ENCODE results near the gene RBMS1. TPM values are rescaled to one million over a fixed set of nuclear protein-coding genes. Genes with fewer than 3 reads are reported as not detected.
A peak's percentile ranks its signal among the peaks of the same experiment; 100 is the strongest.

The RBMS1 gene
- total and polyA plus RNA-seq, 7 donors = 4.4 to 91.8 (median 69.2) TPM

DNA sequence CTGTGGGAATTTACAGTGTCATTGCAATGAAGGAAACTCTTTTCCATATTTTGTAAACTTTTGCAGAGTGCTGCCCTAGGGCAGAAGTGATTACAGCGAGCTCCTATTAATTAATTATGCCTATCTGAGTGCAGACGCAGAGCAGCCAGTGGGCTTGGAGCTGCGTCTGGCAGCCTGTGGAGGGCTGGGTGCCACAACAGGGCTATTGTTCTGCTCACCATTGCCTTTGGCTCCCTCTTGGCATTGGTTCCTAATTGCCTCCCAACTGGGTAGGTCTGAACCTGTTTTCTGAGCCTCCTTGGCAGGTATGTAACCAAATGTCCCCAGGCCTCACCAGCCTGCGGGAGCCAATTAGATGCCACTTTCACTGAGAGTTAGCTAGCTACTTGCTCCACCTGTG lies 267.9 kb downstream of the RBMS1 start:
- H3K27ac ChIP-seq = no peak overlapping the region
- H3K4me1 ChIP-seq = peaks cover 0 to 28% (median 13%) of the 10 kb centered on the region in 4 donors
- no peak for DNase-seq
- no peaks in the 10 kb centered on the region for H3K27me3 ChIP-seq
- no peak overlapping the region for H3K4me3 ChIP-seq
- H3K9me3 ChIP-seq = no peaks in the 10 kb centered on the region
- no peaks in the 10 kb centered on the region for H3K36me3 ChIP-seq
- WGBS, 2 donors = 30 to 73% methylated on average over 4 of the region's 4 CpGs
- intact Hi-C loops (cut with DNase I) = no loop called here
- TF ChIP-seq, protein P1, sequence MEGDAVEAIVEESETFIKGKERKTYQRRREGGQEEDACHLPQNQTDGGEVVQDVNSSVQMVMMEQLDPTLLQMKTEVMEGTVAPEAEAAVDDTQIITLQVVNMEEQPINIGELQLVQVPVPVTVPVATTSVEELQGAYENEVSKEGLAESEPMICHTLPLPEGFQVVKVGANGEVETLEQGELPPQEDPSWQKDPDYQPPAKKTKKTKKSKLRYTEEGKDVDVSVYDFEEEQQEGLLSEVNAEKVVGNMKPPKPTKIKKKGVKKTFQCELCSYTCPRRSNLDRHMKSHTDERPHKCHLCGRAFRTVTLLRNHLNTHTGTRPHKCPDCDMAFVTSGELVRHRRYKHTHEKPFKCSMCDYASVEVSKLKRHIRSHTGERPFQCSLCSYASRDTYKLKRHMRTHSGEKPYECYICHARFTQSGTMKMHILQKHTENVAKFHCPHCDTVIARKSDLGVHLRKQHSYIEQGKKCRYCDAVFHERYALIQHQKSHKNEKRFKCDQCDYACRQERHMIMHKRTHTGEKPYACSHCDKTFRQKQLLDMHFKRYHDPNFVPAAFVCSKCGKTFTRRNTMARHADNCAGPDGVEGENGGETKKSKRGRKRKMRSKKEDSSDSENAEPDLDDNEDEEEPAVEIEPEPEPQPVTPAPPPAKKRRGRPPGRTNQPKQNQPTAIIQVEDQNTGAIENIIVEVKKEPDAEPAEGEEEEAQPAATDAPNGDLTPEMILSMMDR (IDR thresholded peaks at IDR 0.05) = no peak
- TF ChIP-seq POLR2AphosphoS5 (IDR thresholded peaks at IDR 0.05) (no peak), POLR2A (IDR thresholded peaks at IDR 0.05) (no peak), EP300 (IDR thresholded peaks at IDR 0.05) (no peak)

DNA sequence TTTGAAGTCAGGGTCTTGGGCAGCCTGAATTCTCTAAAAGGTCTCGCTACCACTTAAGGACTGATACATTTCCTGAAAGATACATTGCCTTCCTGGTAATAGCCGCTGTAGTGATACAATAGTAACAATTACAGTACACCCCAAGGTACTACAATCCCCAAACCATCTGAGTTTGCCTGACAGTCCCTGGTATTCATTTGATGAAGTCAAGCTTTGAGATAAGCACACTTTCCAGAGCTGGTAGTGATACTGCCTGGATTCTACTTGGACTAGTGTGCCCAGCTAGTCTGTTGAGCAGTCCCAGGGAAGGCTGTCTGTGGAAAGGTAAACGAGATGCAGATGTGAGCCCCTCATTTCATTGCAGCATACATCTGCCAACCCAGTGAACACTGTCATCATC lies 269.1 kb downstream of the RBMS1 start:
- intact Hi-C loops (cut with DNase I) = no loop called here
- no peaks in the 10 kb centered on the region for H3K36me3 ChIP-seq
- no peak for DNase-seq
- peak overlapping the region in 1 of 4 donors; percentile 19 for H3K27ac ChIP-seq
- no peak overlapping the region for H3K4me3 ChIP-seq
- H3K9me3 ChIP-seq = no peaks in the 10 kb centered on the region
- TF ChIP-seq POLR2AphosphoS5 (IDR thresholded peaks at IDR 0.05) (no peak), POLR2A (IDR thresholded peaks at IDR 0.05) (no peak), EP300 (IDR thresholded peaks at IDR 0.05) (no peak)
- TF ChIP-seq, protein P1 (IDR thresholded peaks at IDR 0.05) = no peak
- WGBS, 2 donors = 84 to 91% methylated on average over 3 of the region's 3 CpGs
- peaks cover 0 to 28% (median 13%) of the 10 kb centered on the region in 4 donors for H3K4me1 ChIP-seq
- no peaks in the 10 kb centered on the region for H3K27me3 ChIP-seq

GRCh38 chr2:160224060-160224459 lies 269.5 kb downstream of the RBMS1 start:
- no peak for TF ChIP-seq POLR2A (IDR thresholded peaks at IDR 0.05)
- TF ChIP-seq, protein P1 (IDR thresholded peaks at IDR 0.05) = no peak
- no peak for TF ChIP-seq POLR2AphosphoS5 (IDR thresholded peaks at IDR 0.05)
- no peak for TF ChIP-seq EP300 (IDR thresholded peaks at IDR 0.05)
- no peaks in the 10 kb centered on the region for H3K36me3 ChIP-seq
- H3K27ac ChIP-seq = peak overlapping the region in 1 of 4 donors; percentile 19
- peaks cover 0 to 28% (median 13%) of the 10 kb centered on the region in 4 donors for H3K4me1 ChIP-seq
- no peak overlapping the region for H3K4me3 ChIP-seq
- WGBS, 2 donors = 46 to 52% methylated on average over 3 of the region's 3 CpGs
- no peaks in the 10 kb centered on the region for H3K27me3 ChIP-seq
- no peak for DNase-seq
- no peaks in the 10 kb centered on the region for H3K9me3 ChIP-seq
- intact Hi-C loops (cut with DNase I) = no loop called here

DNA sequence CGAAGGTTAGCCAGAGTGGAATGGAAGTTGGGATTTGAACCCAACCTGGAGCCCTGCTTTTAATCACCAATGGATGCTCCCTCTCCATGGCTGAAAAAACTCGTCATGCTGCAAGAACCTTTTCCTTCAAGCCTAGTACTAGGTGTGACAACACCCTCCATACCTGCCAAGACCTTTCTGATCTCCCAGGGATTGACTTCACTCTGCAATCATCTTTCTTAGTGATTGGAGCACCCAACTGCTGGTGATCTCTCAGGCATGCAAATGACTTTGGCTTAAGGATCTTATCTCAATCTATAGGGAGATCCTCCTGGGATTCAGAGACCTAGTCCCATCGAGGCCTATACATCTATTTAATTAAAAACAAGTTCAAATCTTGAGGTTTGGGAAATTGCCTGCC lies 270.0 kb downstream of the RBMS1 start:
- intact Hi-C loops (cut with DNase I) = no loop called here
- Histone ChIP-seq H3K36me3 (no peaks in the 10 kb centered on the region), H3K4me1 (peaks cover 0 to 25% (median 12%) of the 10 kb centered on the region in 4 donors), H3K9me3 (no peaks in the 10 kb centered on the region), H3K27ac (peak overlapping the region in 1 of 4 donors; percentile 19), H3K4me3 (no peak overlapping the region), H3K27me3 (no peaks in the 10 kb centered on the region)
- TF ChIP-seq, protein P1 (IDR thresholded peaks at IDR 0.05) = no peak
- TF ChIP-seq EP300 (IDR thresholded peaks at IDR 0.05) (no peak), POLR2A (IDR thresholded peaks at IDR 0.05) (no peak), POLR2AphosphoS5 (IDR thresholded peaks at IDR 0.05) (no peak)
- no peak for DNase-seq
- 41 to 71% methylated on average over 3 of the region's 3 CpGs for WGBS, 2 donors

All from sigmoid colon (tissue), 7 donors.